NCI-H1694 (cell line): Measurements from ENCODE around the gene MRPL20.
"Not testable (repeated sequence)": the region's sequence is repeated elsewhere in the genome, so short reads cannot be mapped to it uniquely, and the experiment has no call there.

Experiments used
- DNase-seq: peaks from one replicate; lab custom pipeline; 2025; lab: John Stamatoyannopoulos, UW

The MRPL20 gene

GRCh38 chr1:1406821-1407635 lies at the start of gene MRPL20:
TSS of gene MRPL20 (minus strand) at chr1:1407293. CDS start at chr1:1407217, 76 bp downstream.
- DNase-seq = peak; percentile 67

GRCh38 chr1:1456683-1457255 lies 49.7 kb upstream of the MRPL20 start:
- DNase-seq = not testable (repeated sequence)

GRCh38 chr1:1455934-1456333 lies 48.8 kb upstream of the MRPL20 start:
- DNase-seq = not testable (repeated sequence)

GRCh38 chr1:1455366-1455884 lies 48.3 kb upstream of the MRPL20 start:
- no peak for DNase-seq

GRCh38 chr1:1454286-1455056 lies 47.4 kb upstream of the MRPL20 start:
- not testable (repeated sequence) for DNase-seq

GRCh38 chr1:1452882-1453281 lies 45.8 kb upstream of the MRPL20 start:
- DNase-seq = no peak

- DNase-seq = peak; percentile 35
Observed at GRCh38 chr1:1452365-1452739, 45.3 kb upstream of the MRPL20 start.

GRCh38 chr1:1451696-1452364 lies 44.7 kb upstream of the MRPL20 start:
- DNase-seq = no peak

GRCh38 chr1:1450616-1451015 lies 43.5 kb upstream of the MRPL20 start:
- not testable (repeated sequence) for DNase-seq

- no peak for DNase-seq
Observed at GRCh38 chr1:1449099-1449739, 42.1 kb upstream of the MRPL20 start, which contains the start of gene ATAD3C. TSS of gene ATAD3C (plus strand) at chr1:1449689. CDS start at chr1:1450684, 995 bp downstream.

GRCh38 chr1:1446631-1447030 lies 39.5 kb upstream of the MRPL20 start:
- DNase-seq = not testable (repeated sequence)

GRCh38 chr1:1442069-1442770 lies 35.1 kb upstream of the MRPL20 start:
- DNase-seq = no peak

- no peak for DNase-seq
Observed at GRCh38 chr1:1441002-1441888, 34.2 kb upstream of the MRPL20 start.

GRCh38 chr1:1440262-1441001 lies 33.3 kb upstream of the MRPL20 start:
- no peak for DNase-seq

GRCh38 chr1:1439546-1440261 lies 32.6 kb upstream of the MRPL20 start:
- DNase-seq = no peak

GRCh38 chr1:1438531-1439381 lies 31.7 kb upstream of the MRPL20 start:
- no peak for DNase-seq

- DNase-seq = no peak
Observed at GRCh38 chr1:1437904-1438376, 30.8 kb upstream of the MRPL20 start.
